Stimulated activated CD8-positive, alpha-beta memory T cell treated with anti-CD3 and anti-CD28 coated beads, Interleukin-4, amount 100 ng/mL, for 24 hours (primary cell): ENCODE results near the gene TMEM30A.

Experiments
- DNase-seq: peaks from one replicate; pipeline ENCODE4 v3.0.0-alpha.2; 2020; ENCODE audit warnings: low read depth

The TMEM30A gene

DNA sequence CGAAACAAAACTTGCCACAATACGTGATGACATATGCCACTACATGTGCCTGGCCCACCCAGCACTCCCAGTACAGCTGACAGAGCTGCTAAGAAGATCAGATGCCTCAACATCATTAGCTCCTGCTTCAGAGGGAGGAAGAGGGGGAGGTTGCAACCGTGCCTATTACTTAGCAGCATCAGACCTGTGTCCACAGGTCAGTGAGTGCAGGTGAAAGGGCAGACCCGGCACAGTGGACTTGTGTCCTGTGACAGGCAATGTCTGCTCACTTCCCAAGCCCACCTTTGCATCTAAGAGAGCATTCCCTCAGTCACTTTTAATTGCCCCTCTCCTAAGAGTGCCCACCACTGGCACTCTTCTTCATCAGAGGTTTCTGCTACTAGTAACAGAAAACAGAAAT lies 69.3 kb downstream of the TMEM30A start:
- DNase-seq: no peak

DNA sequence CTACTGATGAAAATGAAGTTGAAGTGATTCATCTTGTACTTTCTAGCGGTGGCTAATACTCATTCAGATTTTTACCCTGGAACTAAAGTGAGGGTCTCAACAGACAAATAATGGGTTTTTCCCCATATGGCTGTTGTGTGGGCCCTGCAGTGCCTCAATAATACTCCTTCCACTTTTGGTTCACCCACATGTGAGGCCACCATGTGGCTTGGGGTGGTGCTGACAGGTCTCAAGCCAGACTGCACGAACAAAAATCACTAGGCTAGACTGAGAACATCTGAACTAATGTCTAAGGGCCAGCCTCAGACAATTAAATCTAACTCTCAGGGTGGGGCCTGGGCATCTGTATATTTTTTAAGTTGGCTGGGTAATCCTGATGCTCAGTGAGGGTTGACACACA lies 70.9 kb downstream of the TMEM30A start:
- no peak for DNase-seq

DNA sequence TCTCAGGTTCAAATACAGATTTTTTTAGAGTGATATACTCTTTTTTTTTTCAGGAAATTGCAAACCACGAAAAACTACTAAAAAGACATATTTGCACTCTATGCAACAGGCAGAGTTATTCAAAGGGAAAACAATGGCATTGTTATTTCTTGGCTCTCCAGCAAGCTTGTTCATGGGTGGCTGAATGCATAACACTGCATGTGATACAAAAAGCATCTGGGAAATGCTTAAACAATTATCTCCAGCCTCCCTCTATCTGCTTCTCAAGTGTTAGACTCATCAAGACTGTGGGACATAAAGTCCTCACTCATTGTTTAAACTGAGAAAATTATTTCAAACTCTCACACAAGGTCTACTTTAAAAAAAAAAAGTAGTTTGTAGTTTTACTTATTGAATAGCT lies 71.5 kb downstream of the TMEM30A start:
- DNase-seq: no peak

DNA sequence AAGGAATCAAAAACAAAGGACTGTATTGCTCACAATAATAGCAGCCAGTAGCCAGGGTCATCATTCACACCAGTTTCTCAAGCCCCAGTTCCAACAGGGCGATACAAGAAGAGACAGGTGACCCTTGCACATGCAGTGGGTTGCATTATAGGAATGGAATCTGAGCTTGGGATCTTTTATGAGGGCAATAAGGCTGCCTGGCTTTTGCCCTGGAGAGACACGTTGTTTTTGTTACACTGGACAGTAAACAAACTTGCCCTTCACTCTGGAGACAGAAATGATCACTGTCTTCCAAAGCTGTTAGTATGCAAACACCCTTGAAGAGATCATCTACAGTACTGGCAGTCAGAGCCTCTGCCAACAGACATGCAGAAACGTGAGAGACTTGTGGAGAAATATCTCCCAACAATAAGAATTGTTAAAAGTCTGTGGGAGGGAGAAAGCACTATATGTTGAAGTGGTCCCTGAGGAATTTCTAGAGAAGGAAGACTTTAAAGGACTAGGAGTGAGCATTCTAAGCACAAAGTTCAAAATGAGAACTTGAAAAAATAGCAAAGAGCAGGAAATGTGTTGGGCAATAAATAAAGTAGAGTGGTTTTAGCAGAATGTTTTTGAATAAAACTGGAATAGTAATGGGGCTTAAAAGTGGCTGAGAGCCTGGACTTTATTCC lies 72.5 kb downstream of the TMEM30A start:
- no peak for DNase-seq

DNA sequence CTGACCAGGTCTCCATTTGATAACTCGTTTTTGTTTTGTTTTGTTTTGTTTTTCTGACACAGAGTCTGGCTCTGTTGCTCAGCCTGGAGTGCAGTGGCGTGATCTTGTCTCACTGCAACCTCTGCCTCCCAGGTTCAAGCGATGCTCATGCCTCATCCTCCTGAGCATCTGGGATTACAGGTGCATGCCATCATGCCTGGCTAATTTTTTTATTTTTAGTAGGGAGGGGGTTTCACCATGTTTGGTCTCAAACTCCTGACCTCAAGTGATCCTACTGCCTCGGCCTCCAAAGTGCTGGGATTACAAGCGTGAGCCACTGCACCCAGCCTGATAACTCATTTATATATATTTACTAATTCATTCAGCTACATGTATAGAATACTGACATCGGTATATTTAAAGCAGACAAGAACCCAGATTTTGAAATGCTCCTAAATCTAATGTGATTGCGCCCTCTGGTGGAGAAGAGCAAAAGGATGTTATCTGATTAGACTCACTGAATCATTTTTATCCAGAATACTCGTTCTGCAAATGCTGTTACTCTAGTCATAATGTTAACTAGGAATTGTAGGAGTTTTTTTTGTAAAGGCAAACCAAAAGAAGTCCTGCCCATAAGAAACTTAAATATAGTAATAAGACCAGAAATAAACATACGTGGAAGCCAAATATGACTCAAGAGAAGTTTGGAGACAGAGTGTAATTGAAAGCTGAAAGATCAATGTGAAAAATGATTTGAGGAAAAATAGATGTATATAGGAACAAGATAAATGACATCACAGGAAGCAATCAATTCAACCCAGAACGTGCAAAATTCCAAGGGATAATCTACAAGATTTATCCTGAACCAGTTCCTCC lies 73.5 kb downstream of the TMEM30A start:
- no peak for DNase-seq

DNA sequence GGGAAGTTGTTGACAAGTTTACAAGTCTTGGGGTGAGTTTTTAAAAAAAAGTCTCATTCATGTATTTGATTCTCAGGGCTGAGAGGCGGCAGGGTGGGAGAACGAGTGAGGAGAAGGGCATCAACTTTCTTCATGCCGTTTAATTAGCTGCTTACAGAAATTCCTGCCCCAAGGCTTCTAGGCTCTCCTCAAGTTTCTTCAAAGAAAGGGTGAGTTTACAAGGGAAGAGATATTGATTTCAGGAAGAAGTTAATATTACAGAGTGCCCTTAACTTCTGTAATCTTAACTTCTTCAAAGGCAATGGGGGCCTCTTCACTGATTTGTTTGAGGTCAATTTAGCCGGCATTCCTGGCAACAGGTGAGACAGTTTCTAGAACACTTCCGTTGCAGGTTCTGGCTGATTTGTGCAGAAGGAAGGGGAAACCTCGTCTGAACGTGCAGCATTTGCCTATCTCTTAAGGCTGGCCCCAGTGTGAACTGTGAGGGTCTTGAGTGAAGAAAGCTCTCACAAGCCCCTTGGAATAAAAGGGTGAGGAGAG lies 75.3 kb downstream of the TMEM30A start:
- no peak for DNase-seq

DNA sequence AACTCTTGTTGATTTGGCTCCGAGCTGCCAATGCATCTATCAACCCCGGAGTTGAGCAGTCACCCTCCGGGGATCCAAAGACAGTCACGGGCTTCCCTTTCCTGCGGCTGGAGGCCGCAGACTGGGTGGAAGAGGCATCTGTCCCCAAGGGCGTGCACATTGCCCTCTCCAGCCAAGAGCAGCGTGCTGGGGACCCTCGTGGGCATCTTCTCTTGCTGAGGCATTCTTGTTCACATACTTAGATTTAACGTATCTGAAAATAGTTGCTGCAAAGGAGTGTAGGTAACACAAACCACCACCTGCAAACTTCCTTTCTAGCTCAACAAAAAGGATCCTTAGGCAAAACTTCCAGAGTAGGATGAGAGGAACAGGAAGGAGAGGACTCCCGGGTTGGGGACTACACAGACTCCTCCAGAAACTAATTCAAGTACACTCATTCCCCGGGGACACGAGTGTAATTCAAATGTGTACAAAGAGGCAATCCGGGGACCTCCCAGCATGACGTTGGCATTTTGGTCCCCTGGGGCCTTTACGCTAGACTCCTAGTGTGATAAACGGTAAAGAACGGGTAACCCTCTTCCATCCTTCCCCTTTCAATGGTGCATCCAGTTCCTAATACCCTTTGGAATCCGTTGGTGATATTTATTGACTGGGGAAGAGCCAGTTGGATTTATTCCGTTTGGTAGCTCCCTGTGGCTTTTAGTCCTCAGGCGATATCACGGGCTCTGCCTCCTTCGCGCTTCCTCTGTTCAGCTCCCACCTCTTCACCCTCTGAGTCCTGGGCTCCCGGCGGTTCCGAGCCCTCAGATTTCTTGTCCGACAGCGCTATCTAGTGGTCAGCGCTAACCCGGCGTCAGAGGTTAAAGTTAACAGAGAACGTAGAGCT lies 76.1 kb downstream of the TMEM30A start:
- peak; percentile 66 for DNase-seq

DNA sequence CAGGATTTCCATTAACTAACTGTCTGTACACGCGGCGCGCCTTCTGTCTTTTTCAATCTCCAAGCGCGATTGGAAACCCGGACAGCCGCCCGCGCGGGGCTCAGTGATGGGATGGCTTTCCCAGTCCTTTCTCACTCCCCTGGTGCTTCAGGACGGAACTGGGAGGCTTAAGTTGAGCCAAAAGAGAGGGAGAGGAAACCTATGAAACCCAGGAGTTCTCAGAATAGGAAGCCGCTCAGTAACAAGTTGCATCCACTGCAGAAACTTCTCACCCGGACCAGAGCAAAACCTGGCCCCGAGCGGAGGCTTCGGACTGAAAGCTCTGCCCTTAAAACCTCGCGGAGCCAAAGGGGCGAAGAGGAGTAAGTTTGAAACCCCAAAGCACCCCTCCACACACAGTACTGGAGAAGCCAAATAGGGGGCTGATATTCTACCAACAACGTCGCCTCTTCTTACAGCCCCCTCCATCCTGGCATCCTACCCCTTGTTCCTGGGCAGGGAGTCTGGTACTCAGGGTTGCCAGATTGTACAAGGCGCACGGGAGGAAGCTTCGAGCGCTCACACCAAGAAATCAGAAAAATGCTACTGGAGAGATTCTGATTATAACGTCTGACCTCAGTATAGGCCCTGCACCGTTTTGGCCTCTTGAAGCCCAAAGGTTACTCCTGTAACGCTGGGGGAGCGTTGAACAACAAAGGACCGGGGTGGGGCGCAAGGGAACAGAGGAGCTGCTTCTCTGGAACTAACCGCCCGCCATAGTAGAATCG lies 77.8 kb downstream of the TMEM30A start:
- DNase-seq: no peak

DNA sequence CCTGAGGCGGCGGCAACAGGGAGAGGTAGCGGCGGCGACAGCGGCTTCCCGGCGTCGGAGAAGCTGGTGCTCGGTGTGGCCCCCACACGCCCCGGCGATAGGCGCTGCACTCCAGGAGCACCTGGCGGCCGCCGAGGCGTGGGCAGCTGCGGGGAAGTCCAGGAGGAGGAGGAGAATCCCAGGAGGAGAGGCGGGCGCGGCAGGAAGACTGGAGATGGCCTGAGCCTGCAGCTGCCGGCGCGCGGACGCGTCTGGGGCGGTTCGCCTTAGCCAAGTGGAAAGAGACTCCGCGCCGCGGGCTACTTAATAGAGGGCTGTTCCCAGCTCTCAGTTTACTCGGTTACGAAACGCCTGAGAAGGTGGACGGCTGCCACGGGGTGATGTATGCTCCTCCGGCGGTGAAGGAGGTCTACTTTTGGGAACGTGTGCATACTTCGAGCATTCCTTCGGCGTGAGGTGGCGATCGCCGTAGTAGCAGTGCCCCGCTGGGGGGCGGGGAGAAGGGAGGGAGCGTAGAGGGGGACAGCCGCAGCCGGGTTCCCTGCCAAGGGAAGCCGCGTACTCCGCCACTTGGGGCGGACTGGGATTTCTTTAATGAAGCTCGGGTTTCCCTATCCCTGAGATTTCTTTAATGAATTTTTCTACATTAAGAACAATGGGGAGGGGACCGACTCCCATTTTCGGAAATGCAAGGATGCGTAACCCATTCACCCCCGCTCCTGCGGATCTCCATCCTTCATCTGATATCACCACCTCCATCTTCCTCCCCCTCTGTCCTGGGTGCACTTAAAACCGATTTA lies 78.6 kb downstream of the TMEM30A start, which contains the start of gene COL12A1:
COL12A1 (minus strand) TSS at position 278 of the 800 bp plus-strand sequence. CDS start 3,261 bp downstream, outside the sequence.
- no peak for DNase-seq

DNA sequence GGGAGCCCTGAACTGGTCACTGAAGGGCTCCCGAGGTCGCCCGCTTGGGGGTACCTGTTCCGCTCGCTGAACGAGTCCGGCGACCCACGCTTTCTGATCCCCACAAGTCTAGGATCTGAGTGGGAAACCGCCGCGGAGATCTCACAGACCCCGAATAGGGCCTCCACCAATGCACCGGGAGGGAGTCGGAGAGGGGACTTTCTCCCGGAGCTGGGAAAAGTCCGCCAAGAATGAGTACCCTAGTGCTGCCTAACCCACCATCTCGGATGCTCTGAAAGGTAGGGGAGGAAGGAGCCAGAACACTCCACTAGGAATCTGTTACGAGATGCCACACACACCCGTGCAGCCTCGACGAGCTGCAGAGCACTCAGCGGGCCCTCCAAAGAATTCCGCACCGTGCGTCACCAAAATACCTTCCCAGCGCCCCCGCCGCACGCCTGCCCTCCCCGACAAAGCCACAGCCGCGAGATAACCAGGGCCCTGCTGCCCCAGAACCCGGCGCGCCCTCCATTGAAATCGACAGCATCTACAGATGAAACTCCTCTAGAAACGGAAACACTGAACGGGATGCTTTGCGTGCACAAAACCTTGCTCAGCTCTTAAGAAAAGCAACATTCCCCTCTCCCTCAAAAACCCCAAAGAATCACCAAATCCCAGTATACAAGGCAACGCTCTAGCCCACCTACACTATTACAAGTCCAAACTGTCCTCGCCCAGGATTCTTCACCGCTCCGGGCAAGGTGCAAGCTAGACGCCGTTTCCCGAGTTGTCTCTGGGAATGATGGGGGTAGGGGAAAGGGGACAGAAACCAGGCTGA lies 79.4 kb downstream of the TMEM30A start:
- no peak for DNase-seq

DNA sequence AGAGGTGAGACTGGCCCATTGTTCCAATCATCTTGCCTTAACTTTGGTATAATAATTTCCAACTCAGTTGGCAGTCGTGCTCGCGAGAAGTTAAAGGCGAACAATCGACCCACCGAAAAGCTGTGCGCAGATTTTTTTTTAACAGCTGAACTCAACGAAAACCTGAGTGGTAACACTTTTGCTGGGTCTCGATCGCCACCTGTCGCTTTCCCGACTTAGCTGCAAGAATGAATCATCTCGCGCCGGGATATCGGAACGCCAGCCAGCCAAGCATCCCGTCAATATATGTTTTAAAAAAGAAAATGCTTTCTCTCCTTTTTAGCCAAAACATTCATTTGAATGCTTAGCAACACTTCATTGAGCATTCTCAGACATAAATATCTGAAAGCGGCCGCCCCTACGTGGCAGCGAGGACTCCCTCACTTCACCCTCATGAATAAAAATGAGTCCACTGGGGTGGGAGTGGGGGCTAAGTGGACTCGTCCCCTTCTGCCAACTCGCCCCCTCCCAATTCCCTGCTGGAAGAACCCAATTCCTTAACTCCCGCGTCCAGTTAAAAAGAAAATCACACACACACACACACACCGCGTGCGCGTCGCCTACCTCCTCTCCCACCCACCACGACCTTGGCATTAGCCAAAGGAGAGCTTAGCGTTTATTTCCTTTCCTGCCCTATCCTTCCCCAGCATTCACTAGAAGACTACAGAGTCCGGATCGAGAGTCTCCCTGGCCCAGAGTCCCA lies 80.2 kb downstream of the TMEM30A start:
- no peak for DNase-seq

DNA sequence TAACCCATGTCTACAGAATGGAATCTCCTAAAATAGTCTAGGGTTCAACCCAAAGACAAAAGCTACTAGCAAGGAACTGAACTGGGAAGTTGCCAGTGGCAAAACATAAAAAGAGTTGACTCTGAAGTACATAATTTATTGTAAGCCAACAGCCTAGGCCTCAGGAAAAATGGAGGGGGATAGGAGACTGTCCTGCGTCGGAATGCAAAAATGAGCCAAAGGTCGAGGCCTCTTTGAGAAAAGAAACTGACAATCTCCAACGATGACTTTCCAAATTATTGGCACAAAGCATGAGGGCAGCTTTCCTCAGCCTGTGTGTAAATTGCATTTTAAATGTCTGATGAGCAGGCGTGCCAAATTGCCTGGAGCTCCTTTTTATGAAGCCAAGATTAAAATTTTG lies 80.9 kb downstream of the TMEM30A start:
- DNase-seq: no peak
